Stimulated activated CD8-positive, alpha-beta memory T cell treated with anti-CD3 and anti-CD28 coated beads, Interleukin-7, amount 100 ng/mL, for 1 hour (primary cell): ENCODE data around the gene TCP11L1.
"Not testable (repeated sequence)": the region's sequence is repeated elsewhere in the genome, so short reads cannot be mapped to it uniquely, and the experiment has no call there.

ENCODE experiments used
- DNase-seq, 2 donors: peaks; one replicate each; pipeline ENCODE4 v3.0.0-alpha.2; 2020; ENCODE audit warnings: low read depth in 2 of 2

The TCP11L1 gene

DNA sequence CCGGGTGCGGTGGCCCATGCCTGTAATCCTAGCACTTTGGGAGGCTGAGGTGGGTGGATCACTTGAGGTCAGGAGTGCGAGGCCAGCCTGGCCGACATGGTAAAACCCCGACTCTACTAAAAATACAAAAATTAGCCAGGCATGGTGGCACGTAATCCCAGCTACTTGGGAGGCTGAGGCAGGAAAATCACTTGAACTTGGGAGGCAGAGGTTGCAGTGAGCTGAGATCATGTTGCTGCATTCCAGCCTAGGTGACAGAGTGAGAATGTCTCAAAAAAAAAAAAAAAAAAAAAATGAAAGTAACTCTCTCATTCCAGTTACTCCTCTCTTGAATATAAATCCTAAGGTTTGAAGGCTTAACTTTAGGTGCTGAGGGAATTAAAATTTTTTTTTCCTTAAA is 10.2 kb upstream of the TCP11L1 start:
- not testable (repeated sequence) for DNase-seq

DNA sequence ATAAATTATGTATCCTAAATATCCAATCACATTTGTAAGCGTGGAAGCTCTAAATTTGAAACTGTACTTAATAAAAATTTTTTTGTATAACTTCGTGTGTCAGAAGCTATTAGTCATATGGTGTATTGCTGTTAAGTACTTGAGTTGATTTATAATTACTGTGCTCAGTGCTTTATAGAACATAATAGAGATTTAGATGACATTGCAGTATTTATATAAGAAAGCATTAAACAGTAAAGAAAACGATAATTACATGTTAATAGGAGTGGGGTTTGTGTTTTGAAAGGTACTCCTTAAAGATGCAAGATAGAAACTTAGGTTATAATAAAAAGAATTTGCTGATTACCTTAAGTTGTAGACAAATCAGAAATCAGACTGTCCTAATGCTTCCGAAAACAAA is 5.9 kb upstream of the TCP11L1 start:
- no peak for DNase-seq

DNA sequence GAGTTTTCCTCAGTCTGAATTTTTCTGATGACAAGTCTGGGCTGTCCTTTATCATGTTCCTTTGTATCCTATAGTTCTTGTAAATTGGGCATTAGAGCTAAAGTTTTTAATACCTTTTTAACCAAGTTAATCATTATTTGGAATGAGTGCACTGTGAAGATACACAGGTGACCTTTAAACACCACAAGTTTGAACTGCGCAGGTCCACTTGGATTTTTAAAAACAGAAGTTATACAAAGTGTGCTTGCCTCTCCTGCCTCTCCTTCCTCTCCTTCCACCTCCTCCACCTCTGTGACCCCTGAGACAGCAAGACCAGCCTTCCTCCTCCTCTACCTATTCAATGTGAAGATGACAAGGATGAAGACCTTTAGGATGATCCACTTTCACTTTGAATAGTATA is 4.4 kb upstream of the TCP11L1 start:
- no peak for DNase-seq

DNA sequence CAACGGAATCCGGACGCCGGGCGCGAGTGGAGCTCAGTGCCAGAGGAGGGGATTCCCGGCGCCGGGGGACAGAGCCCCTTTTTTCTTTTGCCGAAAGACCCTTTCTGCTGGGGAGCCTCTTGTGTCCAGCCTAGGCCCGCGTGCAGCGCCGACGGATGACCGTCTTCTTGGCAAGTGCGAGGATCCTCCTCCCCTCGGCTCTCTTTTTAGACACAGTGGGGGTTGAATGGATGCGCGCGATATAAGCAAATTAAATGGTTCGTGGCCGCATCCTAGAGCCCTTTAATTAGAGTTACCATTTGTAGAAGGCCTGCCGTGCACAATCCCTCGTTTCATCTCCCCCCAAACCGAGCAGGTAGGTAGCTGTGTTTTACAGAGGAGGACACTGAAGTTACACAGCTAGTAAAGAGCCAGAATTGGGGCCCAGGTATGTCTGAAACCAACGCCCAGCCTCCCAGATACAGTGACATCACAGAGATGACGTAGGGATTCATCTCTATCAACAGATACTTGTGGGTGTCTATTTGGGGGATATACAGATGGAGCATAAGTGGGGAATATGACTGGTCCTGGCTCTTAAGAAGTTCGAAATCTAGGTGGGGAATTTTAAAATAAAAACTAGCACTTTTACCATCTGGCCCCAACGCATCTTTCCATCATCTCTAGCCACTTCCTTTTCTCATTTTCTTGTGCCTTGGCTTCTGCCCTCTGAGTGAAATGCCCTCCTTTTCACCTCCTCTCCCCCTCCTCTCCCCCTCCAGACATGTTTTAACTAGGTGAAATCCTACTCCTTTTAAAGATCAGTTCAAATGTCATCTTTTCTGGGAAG is 875 bp downstream of the TCP11L1 start:
- no peak for DNase-seq

DNA sequence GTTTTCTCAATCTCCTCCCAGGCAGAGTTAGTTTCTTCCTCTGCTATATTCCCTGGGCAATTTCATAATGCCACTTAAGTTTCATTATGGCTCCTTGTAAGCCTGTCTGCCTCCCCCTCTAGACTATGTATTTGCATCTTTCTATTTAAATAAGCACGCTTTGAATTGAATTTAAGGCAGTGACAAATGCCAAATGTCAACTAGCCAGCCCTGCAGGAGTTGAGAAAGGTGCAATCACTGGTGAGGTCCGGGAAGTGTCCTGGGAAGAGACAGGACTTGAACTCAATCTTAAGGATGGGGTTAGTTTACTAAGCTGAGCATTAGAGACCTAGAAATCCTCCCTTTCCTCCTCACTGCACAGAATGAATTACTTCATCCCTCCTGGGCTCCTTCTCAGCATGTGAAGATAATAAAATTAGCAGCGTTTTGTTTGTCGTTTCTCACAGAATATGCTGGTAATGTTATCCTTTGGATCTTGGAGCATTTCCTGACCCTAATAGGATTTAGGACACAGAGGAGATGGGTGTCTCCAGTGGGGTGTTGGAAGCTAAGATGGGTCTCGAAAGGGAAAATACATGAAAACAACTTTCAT is 1.6 kb downstream of the TCP11L1 start:
- DNase-seq = no peak

DNA sequence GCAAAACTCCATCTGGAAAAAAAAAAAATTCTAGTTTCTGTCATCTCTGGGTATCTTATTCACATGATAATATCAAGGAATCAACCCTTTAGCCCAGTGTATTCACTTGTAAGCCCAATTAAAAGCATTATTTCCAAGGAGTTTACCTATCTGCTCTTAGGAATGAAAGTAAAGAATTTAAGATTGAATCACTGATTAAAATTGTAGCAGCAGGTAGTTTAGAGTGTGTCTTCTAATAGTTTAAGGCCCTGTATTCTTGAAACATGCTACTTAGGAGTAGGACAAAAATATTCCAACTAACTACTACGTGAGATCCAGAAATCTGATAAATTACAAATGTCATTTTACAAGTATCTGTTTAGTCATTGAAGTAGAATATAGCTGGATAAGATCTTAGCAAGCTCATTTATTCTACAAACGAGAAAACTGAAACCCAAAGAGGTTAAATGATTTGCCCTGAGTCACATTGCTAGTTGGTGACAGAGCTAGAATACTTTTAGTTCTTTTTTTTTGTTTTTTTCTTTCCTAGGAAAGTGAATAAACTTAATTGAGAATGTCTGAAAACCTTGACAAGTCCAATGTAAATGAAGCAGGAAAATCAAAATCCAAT is 4.0 kb downstream of the TCP11L1 start:
- no peak for DNase-seq

DNA sequence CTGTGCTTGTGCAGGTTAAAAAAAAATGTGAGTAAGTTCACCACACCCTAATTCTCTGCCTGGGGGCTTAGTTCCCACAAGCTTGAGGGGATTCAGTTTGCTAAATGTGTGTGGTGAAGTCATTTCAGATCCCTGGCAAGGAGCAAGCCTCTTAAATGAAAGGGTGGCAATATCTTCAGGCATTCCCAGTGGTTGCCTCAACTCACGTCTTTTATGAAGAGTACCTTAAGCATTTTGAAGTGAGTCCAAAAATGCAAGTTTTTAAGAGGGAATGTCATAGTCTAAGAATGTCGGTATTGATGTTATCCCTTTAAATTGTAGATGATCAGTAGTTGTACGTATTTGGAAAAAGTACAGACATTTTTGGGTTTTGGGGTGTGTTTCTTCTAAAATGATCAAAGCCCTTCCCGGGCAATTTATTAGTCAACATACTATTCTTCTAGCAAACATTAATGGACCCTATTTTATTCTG is 4.9 kb downstream of the TCP11L1 start:
- no peak for DNase-seq

DNA sequence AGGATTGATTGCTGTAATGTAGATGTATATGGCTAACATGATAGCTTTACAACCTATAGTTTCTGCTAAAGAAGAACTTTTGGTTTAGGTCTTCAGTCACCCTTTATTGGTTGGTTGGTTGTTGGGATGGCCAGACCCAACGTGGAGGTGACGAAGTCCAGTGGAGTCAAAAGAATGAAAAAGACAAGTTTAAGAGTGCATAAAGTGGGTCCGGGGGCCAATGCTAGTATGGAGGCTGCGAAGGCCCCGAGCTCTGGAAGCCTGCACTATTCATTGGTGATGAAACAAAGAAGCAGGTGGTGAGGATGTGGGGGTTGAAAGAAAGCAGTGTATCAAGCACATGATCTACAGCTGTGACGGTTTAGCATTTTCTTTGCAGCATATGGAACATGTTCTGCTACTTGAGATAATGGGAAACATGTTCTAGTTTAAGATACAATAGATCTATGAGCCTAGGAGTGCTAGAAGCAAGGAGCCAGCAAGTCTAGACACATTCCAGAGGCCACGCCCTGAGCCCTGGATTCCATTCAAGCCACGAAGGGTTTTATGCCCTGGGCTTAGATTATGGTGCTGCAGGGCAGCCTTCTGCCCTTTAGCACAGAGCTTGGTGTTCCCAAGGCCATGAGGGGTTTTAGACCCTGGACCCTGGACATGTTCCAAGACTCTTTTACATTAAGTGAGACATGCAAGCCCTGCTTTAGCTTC is 6.3 kb downstream of the TCP11L1 start:
- no peak for DNase-seq

DNA sequence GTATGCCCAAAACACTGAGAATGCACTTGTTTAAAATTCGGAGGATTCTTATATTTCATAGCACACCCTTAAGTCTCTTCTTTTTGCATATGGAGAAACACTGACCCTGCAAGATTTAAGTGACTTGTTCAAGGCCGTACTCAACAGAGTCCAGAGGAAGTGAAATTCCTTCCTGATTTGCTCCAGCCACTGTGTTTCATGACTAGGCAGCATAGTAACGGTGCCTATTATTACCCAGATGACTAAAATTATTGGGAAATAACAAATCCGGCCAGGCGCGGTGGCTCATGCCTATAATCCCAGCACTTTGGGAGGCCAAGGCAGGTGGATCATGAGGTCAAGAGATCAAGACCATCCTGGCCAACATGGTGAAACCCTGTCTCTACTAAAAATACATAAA is 9.3 kb downstream of the TCP11L1 start:
- not testable (repeated sequence) for DNase-seq

DNA sequence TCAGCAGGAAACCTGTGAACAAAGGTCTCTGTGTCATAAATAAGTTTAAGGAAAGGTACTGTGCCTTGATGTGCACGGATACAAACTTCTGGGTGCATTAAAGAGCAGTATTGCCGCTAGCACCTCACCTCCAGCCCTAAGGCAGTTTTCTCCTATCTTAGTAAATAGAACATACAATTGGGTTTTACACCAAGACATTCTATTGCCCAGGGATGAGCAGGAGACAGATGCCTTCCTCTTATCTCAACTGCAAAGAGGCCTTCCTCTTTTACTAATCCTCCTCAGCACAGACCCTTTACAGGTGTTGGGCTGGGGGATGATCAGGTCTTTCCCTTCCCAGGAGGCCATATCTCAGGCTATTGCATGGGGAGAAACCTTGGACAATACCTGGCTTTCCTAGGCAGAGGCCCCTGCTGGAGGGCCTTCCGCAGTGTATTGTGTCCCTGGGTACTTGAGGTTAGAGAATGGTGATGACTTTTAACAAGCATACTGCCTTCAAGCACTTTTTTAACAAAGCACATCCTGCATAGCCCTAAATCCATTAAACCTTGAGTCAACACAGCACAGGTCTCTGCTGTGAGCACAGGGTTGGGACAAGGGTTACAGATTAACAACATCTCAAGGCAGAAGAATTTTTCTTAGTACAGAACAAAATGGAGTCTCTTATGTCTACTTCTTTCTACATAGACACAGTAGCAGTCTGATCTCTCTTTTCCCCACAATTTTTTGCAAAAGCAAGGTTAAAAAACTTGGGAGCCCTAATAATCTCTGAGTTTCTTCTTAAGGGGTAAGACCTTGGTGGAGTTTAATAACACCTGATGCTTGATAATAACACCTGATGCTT is 10.4 kb downstream of the TCP11L1 start:
- not testable (repeated sequence) for DNase-seq

DNA sequence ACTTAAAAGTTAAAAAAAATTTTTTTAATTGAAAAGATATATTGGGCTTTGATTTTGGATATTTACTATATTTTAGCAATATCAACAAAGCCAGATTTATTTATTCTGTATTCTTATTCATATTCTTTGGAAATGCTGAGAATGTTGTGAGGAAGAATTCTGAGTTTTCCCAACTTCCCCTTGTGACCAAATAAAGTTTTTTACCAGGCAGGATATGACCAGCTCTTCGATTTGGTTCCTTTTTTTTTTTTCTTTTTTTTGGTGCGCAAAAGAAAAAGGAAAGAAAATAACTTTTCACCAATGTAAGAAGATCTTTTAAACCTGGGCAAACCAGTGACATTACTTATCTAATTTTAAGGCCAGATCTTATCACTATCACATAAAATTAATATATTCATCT is 12.9 kb downstream of the TCP11L1 start:
- DNase-seq = no peak

DNA sequence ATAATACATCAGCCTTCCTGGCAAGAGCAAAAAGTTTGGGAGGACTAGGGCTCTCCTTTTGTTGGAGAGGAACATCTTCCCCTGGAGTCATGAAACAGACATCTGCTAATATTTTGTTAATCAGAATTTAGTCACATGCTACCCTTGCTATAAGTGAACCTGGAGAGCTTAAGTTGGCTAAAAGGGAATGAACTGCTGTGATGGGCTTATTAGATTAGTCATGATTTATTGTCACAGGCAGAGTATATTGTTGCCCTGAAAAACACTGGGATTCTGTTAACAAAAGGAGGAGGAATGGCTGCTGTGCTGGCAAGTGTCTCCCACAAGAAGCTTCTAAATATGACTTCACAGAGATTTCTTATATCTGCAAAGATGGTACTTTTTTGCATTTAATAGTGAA is 16.0 kb downstream of the TCP11L1 start:
- DNase-seq = no peak

DNA sequence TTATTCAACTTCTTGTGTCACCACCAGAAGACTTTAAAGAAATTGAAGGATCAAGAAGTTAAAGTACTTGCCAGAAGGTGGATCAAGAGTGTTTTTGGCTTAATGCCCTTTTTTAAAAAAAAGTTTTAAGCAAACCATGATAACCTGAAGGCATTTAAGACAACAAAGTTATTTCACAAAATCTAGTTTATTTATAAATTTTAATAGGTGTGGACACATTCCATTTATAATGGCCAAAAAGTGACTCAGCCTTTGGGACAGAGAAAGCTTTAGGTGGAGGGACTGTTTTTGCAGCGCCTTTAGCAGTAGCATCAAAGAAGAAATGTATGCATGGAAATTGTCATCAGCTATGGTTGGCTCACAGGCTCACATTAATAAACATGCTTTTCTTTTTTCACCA is 17.9 kb downstream of the TCP11L1 start:
- DNase-seq = no peak

DNA sequence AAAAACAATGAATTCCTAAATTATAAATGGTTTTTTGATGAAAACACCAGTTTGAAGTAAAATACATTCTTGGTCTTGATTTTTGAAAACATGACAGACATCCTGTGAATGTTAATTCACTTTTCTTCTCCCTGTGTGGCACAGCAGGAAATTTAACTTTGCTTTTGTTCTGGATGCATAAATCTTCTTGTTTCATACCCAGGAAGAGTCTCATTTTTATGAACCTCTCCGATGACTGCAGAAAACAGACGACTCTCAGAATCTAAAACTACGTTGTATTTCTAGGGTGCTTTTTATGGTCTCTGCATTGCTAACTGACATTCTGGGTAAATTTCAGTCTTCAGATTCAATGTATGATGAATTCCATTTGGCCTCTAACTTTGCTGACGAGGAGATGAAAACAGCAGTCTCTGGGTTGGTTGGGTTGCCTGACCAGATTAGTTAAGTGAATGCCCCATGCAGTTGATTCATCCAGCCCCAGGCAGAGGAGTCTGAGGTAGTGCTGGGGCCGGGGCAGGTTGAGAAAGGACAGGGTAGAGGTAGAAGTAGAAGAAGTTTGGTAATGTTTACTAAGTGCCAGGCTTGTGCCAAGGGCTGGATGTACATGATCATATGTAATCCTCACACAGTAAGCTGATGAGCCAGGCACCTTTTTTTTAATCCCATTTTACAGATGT is 20.1 kb downstream of the TCP11L1 start:
- DNase-seq = no peak

DNA sequence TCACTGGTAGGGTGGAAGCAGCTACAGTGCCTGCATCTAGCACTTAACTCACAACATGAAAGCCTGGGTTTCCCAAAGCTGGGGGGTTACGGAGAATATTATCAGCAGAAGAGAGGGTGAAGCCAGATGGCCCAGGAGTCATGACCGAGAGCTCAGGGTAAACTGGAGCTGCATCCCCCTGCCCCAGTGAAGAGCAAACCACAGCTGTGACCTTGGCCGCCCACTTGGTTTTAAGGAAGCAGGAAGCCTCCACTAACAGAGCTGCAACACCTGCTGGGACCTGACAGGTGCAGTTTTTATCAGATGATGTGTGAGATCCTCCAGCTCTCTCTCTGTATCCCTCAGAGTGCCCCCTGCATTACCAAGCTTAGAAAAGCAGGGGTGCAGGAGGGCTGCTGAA is 20.9 kb downstream of the TCP11L1 start:
- DNase-seq = no peak

DNA sequence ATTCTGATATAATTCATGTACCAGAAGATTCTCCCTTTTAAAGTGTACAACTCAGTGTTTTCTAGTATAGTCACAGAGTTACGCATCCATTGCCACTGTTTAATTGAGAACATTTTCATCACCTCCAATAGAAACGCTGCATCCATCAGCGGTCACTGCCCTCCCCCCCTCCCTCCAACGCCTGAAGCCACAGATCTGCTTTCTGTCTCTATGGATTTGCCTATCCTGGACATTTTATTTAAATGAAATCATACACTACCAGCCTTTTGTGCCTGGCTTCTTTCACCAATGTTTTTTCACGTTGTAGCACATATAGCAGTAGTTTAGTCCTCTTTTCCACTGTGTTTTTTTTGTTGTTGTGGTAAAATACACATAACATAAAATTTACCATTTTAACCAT is 22.8 kb downstream of the TCP11L1 start:
- no peak for DNase-seq

DNA sequence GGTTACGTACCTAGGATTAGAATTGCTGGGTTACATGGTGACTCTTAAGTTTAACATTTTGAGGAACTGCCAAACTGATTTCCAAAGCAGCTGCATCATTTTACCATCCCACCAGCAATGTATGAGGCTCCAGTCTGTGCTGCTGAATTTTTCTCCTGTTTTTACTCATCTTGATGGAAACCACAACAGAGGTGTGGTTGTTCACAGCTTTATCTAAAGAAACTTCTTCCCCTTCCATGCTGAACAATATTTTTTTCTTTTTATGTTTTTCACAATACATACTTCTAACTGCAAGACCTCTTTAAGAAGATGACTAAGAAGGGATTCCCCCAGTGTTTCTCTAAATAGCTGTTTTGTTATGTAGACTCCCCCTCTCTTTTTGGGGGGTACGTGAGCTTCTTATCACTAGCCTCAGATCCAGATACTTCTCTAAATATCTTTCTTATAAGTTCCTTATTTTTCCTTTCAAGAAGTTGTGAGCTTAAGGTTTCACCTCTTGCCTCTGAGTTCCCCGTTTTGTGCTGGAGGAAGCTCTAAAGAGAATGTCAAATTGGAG is 24.0 kb downstream of the TCP11L1 start:
- no peak for DNase-seq

DNA sequence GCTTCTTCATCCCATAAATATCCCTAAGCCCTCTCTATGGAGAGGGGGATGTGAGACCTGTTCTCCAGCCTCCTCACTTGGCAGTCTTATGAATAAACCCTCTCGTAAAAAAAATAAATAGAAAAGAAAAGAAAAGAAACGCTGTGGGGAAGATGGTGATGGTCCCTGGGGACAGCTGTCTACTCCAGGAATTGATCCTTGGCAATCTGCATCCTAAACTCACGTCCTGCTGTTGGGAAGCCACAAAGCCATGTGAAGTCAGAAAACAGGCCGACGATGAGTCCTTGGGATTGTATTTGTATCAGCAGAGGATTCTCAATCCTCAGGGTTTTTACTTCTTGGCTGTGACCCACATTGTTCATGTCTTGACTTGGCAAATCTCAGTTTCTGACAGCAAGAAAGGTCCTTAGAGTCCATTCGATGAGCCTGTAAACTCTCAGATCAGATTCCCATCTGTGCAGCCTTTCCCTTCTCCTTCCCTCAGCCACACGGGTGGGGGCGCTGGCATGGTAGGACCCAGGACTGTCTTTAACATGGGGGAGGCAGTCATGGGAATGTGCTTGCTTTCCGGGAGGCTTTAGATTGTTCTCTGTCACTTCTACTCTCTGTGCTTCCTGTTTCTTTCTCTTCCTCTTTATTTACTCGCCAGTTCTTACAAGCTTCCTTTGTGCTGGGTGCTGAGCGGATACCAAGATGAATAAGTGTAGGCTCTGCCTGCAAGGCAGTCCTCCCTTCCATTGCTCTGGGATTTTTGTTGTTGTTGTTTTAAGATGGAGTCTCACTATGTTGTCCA is 24.9 kb downstream of the TCP11L1 start:
- DNase-seq = no peak

DNA sequence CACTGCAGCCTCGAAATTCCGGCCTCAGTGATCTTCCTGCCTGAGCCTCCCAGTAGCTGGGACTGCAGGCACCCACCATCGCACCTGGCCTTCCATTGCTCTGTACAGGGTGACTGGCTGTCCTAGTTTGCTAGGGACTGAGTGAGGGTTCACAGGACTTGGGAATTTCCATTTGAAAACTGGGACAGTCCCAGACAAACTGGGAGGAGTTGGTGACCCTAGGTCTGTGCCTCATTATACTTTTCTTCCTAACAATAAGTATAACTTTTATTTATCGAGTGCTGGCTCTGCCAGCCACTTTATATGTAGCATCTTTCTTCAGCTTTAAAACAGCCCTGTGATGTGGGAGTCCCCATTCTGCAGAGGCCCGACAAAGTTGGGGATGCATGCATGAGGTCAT is 25.5 kb downstream of the TCP11L1 start:
- DNase-seq = no peak
